ENCODE data around the gene GLA. TPM values are rescaled to one million over a fixed set of nuclear protein-coding genes. Genes with fewer than 3 reads are reported as not detected.

GLA gene
- total and polyA plus RNA-seq, 2 donors (not counting 3 experiments of a cell fraction or from before 2014, with no cell fraction given), result 33.0 to 36.8 TPM

DNA sequence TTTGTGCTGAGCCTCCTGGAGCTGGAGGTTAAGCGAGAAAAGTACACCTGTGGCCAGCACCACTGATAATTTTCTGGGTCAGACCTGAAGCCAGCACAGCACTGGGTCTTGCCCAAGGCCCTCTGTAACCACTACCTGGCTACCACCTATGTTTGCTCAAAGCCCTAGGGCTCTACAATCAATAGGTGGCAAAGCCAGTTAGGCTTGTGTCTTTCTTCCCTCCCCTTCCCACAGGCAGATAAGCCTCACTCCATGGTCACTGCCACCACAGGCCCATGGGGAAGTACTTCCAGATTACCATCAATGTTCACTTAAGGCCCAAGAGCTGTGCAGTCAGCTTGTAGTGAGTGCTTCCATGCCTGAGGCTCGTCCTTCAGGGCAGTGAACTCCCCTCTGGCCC, 42.4 kb upstream of the GLA start:
- FAIRE-seq (no peak), DNase-seq (ENCODE audit: low read depth, low spot score) (no peak)
- Histone ChIP-seq H3K4me1 (ENCODE audit: control insufficient read depth, extremely low read depth, insufficient read depth, low read length) (peaks cover 7% of the 10 kb centered on the region), H3K79me2 (ENCODE audit: control insufficient read depth, insufficient read depth, low read length) (no peaks in the 10 kb centered on the region), H2AFZ (ENCODE audit: low read depth, low read length) (no peak overlapping the region), H3K36me3 (ENCODE audit: control insufficient read depth in 2 of 2, extremely low read depth in 1 of 2, insufficient read depth in 2 of 2, low read length in 2 of 2) (no peaks in the 10 kb centered on the region), H3K27ac (ENCODE audit: insufficient read depth, low read depth, low read length) (no peak overlapping the region), H3K9me3 (replicated peaks; ENCODE audit: control insufficient read depth, insufficient read depth, low read length) (no peaks in the 10 kb centered on the region), H3K9ac (replicated peaks; ENCODE audit: extremely low read depth, insufficient read depth, low read length) (no peak overlapping the region), H3K4me2 (ENCODE audit: insufficient read depth, low read length) (no peak overlapping the region), H4K20me1 (replicated peaks; ENCODE audit: control insufficient read depth, extremely low read depth, insufficient read depth, low read length) (no peaks in the 10 kb centered on the region), H3K9me1 (replicated peaks; ENCODE audit: control insufficient read depth, extremely low read depth, insufficient read depth, low read length) (no peaks in the 10 kb centered on the region), H3K4me3 (replicated peaks in 1 of 3; ENCODE audit: insufficient read depth in 1 of 3, low read depth in 1 of 3, low read length in 3 of 3) (no peak overlapping the region), H3K27me3 (ENCODE audit: control insufficient read depth in 2 of 2, insufficient read depth in 2 of 2, low read length in 2 of 2) (no peaks in the 10 kb centered on the region)
- TF ChIP-seq MAX (IDR thresholded peaks at IDR 0.05; ENCODE audit: insufficient read depth, insufficient read length) (no peak), POLR2A (IDR thresholded peaks at IDR 0.05; ENCODE audit: low read depth, low read length) (no peak), CTCF (IDR thresholded peaks at IDR 0.05; ENCODE audit: extremely low read depth in 1 of 2, insufficient read depth in 1 of 2, low read depth in 1 of 2, low read length in 2 of 2) (no peak), EZH2 (IDR thresholded peaks at IDR 0.05; ENCODE audit: borderline replicate concordance, low read depth, low read length, severe bottlenecking) (no peak), GATA2 (IDR thresholded peaks at IDR 0.05; ENCODE audit: insufficient read depth, insufficient read length, low read depth, low read length) (no peak), FOS (IDR thresholded peaks at IDR 0.05; ENCODE audit: borderline replicate concordance, insufficient read depth, low read length) (no peak), JUN (IDR thresholded peaks at IDR 0.05; ENCODE audit: borderline replicate concordance, insufficient read depth, insufficient read length, low read depth) (no peak), POLR2AphosphoS5 (IDR thresholded peaks at IDR 0.05; ENCODE audit: insufficient read depth, low read depth, low read length) (no peak), MYC (IDR thresholded peaks at IDR 0.05; ENCODE audit: low read depth, low read length) (no peak)
- CTCF ChIA-PET, result no interaction called here
- BruUV-seq (replicated peaks), result no TSS peak
- dilution Hi-C loops (cut with MboI; ENCODE audit: extremely low pct_ligation_motif_present, low sequenced_read_pairs) (no loop called here), intact Hi-C loops (cut with micrococcal nuclease) (no loop called here)
- POLR2A ChIA-PET, result no interaction called here
